22Rv1 (cell line): ENCODE data around the gene NRROS.

ENCODE experiments used
- CTCF ChIP-seq: fragments of 450-650 bp; IDR thresholded peaks from 2 replicates; pipeline ENCODE4 v1.5.1; 2017; ENCODE audit warnings: mild to moderate bottlenecking
- ZFX ChIP-seq: fragments of 450-650 bp; IDR thresholded peaks from 2 replicates; pipeline ENCODE4 v1.6.1; 2017; ENCODE audit warnings: antibody characterized with exemption, borderline replicate concordance

DNA sequence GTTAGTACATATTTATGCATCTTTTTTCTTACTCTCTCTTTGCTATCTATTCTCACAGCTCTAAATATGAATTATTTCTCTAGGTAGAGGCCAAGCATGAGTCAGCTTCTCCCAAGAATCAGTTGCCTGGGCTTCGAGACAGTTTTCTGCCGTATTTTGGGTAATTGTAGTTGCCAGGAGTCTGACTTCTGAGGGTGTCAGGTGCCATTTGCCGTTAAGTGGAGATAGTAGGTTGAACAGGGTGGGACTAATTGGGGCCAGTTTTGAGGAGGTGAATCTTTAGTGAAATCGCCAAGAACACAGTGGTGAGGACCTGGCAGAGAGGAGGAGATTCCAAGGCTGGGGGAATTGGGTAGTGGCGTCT lies 7.8 kb upstream of the NRROS start:
- no peak for TF ChIP-seq CTCF
- TF ChIP-seq ZFX, result no peak
